ENCODE data around the gene SRRD. TPM values are rescaled to one million over a fixed set of nuclear protein-coding genes. Genes with fewer than 3 reads are reported as not detected.

Gene SRRD
- total and polyA plus RNA-seq, 2 donors from 2014 or later = 20.3 to 22.8 TPM

DNA sequence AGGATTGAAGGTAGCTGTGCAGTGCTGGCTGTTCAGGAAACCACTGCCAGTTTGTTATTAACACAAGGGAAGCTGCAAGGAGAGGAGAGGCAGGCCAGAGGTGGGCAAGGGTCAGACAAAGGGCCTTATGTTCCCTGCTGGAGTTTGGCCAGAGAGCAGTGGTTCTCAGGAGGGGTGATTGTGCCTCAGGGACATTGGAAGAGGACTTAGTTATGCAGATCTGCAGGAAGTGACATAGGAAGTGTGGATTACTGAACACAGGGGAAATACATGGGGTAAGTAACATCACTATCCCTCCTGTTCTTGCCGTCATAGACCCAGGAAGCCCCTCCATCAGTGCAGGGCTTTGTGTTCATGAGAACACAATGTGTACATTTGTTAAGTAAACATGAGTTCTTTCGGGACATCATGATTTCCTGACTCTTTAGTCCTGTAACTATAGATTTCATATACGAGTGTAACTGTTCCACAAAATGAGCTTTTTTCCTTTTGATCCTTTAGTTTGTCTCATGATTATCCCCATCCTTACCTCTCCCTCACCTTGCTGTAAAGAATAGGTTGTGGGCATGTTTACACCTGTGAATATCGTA, 5.9 kb downstream of the SRRD start:
- H3K9ac ChIP-seq (ENCODE audit: low read length in 3 of 3) = no peak overlapping the region
- FAIRE-seq = no peak
- TF ChIP-seq, protein P1, sequence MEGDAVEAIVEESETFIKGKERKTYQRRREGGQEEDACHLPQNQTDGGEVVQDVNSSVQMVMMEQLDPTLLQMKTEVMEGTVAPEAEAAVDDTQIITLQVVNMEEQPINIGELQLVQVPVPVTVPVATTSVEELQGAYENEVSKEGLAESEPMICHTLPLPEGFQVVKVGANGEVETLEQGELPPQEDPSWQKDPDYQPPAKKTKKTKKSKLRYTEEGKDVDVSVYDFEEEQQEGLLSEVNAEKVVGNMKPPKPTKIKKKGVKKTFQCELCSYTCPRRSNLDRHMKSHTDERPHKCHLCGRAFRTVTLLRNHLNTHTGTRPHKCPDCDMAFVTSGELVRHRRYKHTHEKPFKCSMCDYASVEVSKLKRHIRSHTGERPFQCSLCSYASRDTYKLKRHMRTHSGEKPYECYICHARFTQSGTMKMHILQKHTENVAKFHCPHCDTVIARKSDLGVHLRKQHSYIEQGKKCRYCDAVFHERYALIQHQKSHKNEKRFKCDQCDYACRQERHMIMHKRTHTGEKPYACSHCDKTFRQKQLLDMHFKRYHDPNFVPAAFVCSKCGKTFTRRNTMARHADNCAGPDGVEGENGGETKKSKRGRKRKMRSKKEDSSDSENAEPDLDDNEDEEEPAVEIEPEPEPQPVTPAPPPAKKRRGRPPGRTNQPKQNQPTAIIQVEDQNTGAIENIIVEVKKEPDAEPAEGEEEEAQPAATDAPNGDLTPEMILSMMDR (IDR thresholded peaks at IDR 0.05; ENCODE audit: borderline replicate concordance, extremely low read depth, insufficient read depth) = no peak
- H3K27ac ChIP-seq (ENCODE audit: low read depth in 2 of 2, low read length in 2 of 2) = no peak overlapping the region
- H3K36me3 ChIP-seq (ENCODE audit: control insufficient read depth in 2 of 3, insufficient read depth in 3 of 3, low read length in 3 of 3) = peaks cover 3 to 56% (median 33%) of the 10 kb centered on the region in 3 donors
- intact Hi-C loops (cut with DNase I) = no loop called here
- no peaks in the 10 kb centered on the region for H3K9me3 ChIP-seq (ENCODE audit: control insufficient read depth in 2 of 3, insufficient read depth in 1 of 3, low read length in 3 of 3)
- H3K4me1 ChIP-seq (ENCODE audit: control insufficient read depth in 2 of 3, insufficient read depth in 2 of 3, low read depth in 1 of 3, low read length in 3 of 3) = peaks cover 0 to 4% (median 1%) of the 10 kb centered on the region in 3 donors
- no peak overlapping the region for H3K4me3 ChIP-seq (ENCODE audit: low read length in 3 of 3)
- H3K27me3 ChIP-seq (ENCODE audit: control insufficient read depth, insufficient read depth, low read length) = no peaks in the 10 kb centered on the region
- no peak for DNase-seq

GRCh38 chr22:26492220-26492619, 8.5 kb downstream of the SRRD start:
- H3K36me3 ChIP-seq (ENCODE audit: control insufficient read depth in 2 of 3, insufficient read depth in 3 of 3, low read length in 3 of 3) = peaks cover 6 to 78% (median 51%) of the 10 kb centered on the region in 3 donors
- no peaks in the 10 kb centered on the region for H3K9me3 ChIP-seq (ENCODE audit: control insufficient read depth in 2 of 3, insufficient read depth in 1 of 3, low read length in 3 of 3)
- no peak overlapping the region for H3K9ac ChIP-seq (ENCODE audit: low read length in 3 of 3)
- H3K4me3 ChIP-seq (ENCODE audit: low read length in 3 of 3) = no peak overlapping the region
- DNase-seq (no peak), FAIRE-seq (no peak)
- intact Hi-C loops (cut with DNase I) = no loop called here
- TF ChIP-seq, protein P1 (IDR thresholded peaks at IDR 0.05; ENCODE audit: borderline replicate concordance, extremely low read depth, insufficient read depth) = no peak
- H3K27ac ChIP-seq (ENCODE audit: low read depth in 2 of 2, low read length in 2 of 2) = no peak overlapping the region
- H3K4me1 ChIP-seq (ENCODE audit: control insufficient read depth in 2 of 3, insufficient read depth in 2 of 3, low read depth in 1 of 3, low read length in 3 of 3) = no peaks in the 10 kb centered on the region
- no peaks in the 10 kb centered on the region for H3K27me3 ChIP-seq (ENCODE audit: control insufficient read depth, insufficient read depth, low read length)

DNA sequence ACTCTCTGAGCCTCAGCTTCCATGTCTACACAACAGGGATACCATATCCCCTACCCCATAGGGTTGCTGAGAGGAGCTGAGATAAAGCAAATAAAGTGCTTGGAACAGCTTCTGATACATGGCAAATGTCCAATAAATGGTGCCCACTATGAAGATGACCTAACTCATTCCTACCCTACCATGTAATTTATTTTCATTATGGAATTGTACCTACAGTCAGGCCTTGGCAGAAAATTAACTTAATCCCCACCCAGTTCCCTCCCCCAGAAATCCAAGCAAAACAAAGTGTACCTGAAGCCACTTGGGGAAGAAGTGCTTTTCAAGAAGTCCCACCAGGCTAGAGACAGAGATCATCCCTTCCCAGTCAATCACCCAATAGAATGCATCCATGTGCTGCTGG, 10.8 kb downstream of the SRRD start:
- H3K9me3 ChIP-seq (ENCODE audit: control insufficient read depth in 2 of 3, insufficient read depth in 1 of 3, low read length in 3 of 3) = no peaks in the 10 kb centered on the region
- H3K9ac ChIP-seq (ENCODE audit: low read length in 3 of 3) = no peak overlapping the region
- FAIRE-seq (no peak), DNase-seq (no peak)
- TF ChIP-seq, protein P1 (IDR thresholded peaks at IDR 0.05; ENCODE audit: borderline replicate concordance, extremely low read depth, insufficient read depth) = no peak
- intact Hi-C loops (cut with DNase I) = no loop called here
- no peak overlapping the region for H3K27ac ChIP-seq (ENCODE audit: low read depth in 2 of 2, low read length in 2 of 2)
- no peak overlapping the region for H3K4me3 ChIP-seq (ENCODE audit: low read length in 3 of 3)
- H3K27me3 ChIP-seq (ENCODE audit: control insufficient read depth, insufficient read depth, low read length) = no peaks in the 10 kb centered on the region
- no peaks in the 10 kb centered on the region for H3K4me1 ChIP-seq (ENCODE audit: control insufficient read depth in 2 of 3, insufficient read depth in 2 of 3, low read depth in 1 of 3, low read length in 3 of 3)
- H3K36me3 ChIP-seq (ENCODE audit: control insufficient read depth in 2 of 3, insufficient read depth in 3 of 3, low read length in 3 of 3) = peaks cover 9 to 76% (median 51%) of the 10 kb centered on the region in 3 donors

GRCh38 chr22:26496456-26496855, 12.8 kb downstream of the SRRD start:
- DNase-seq (no peak), FAIRE-seq (no peak)
- Histone ChIP-seq H3K27me3 (ENCODE audit: control insufficient read depth, insufficient read depth, low read length) (no peaks in the 10 kb centered on the region), H3K9ac (ENCODE audit: low read length in 3 of 3) (no peak overlapping the region), H3K4me3 (ENCODE audit: low read length in 3 of 3) (no peak overlapping the region), H3K27ac (ENCODE audit: low read depth in 2 of 2, low read length in 2 of 2) (no peak overlapping the region), H3K36me3 (ENCODE audit: control insufficient read depth in 2 of 3, insufficient read depth in 3 of 3, low read length in 3 of 3) (peaks cover 13 to 76% (median 49%) of the 10 kb centered on the region in 3 donors), H3K9me3 (ENCODE audit: control insufficient read depth in 2 of 3, insufficient read depth in 1 of 3, low read length in 3 of 3) (no peaks in the 10 kb centered on the region), H3K4me1 (ENCODE audit: control insufficient read depth in 2 of 3, insufficient read depth in 2 of 3, low read depth in 1 of 3, low read length in 3 of 3) (no peaks in the 10 kb centered on the region)
- TF ChIP-seq, protein P1 (IDR thresholded peaks at IDR 0.05; ENCODE audit: borderline replicate concordance, extremely low read depth, insufficient read depth) = no peak
- intact Hi-C loops (cut with DNase I) = no loop called here

All from kidney (tissue), 14 donors.